HG02588 (cell line): ENCODE results near the gene PRTN3.

Experiments used
- ATAC-seq: cut with Tn5 transposase; IDR thresholded peaks from one replicate; pipeline ENCODE4 v1.9.1; 2021; ENCODE audit warnings: mild to moderate bottlenecking, moderate library complexity; ENCODE audit not compliant: unreplicated experiment

Gene PRTN3

GRCh38 chr19:861756-862580 lies 21.2 kb downstream of the PRTN3 start:
- no peak for ATAC-seq

- no peak for ATAC-seq
Measured at GRCh38 chr19:862581-863314, 21.9 kb downstream of the PRTN3 start.

GRCh38 chr19:863315-863620 lies 22.5 kb downstream of the PRTN3 start:
- ATAC-seq: no peak

GRCh38 chr19:866769-867300 lies 26.0 kb downstream of the PRTN3 start:
- ATAC-seq: no peak

- no peak for ATAC-seq
Measured at GRCh38 chr19:867301-867793, 26.5 kb downstream of the PRTN3 start.

- ATAC-seq: no peak
Measured at GRCh38 chr19:867855-868457, 27.2 kb downstream of the PRTN3 start.

GRCh38 chr19:868458-869244 lies 27.9 kb downstream of the PRTN3 start:
- ATAC-seq: no peak

- ATAC-seq: no peak
Measured at GRCh38 chr19:869245-870177, 28.7 kb downstream of the PRTN3 start.

GRCh38 chr19:870314-870713 lies 29.5 kb downstream of the PRTN3 start:
- no peak for ATAC-seq

GRCh38 chr19:870963-871401 lies 30.2 kb downstream of the PRTN3 start:
- no peak for ATAC-seq

GRCh38 chr19:871446-872265 lies 30.9 kb downstream of the PRTN3 start:
- no peak for ATAC-seq

- ATAC-seq: no peak
Measured at GRCh38 chr19:872266-872951, 31.6 kb downstream of the PRTN3 start.

GRCh38 chr19:873084-873483 lies 32.3 kb downstream of the PRTN3 start:
- no peak for ATAC-seq

- no peak for ATAC-seq
Measured at GRCh38 chr19:873561-874041, 32.8 kb downstream of the PRTN3 start.

GRCh38 chr19:875265-875879 lies 34.6 kb downstream of the PRTN3 start:
- no peak for ATAC-seq

GRCh38 chr19:876089-876488 lies 35.3 kb downstream of the PRTN3 start:
- ATAC-seq: no peak

GRCh38 chr19:876780-877314 lies 36.0 kb downstream of the PRTN3 start:
- no peak for ATAC-seq
